ENCODE measurements around the gene SEMA6A. TPM values are rescaled to one million over a fixed set of nuclear protein-coding genes. Genes with fewer than 3 reads are reported as not detected.

Gene SEMA6A
- total RNA-seq, 2 donors from 2014 or later, result 79.6 to 328 TPM

DNA sequence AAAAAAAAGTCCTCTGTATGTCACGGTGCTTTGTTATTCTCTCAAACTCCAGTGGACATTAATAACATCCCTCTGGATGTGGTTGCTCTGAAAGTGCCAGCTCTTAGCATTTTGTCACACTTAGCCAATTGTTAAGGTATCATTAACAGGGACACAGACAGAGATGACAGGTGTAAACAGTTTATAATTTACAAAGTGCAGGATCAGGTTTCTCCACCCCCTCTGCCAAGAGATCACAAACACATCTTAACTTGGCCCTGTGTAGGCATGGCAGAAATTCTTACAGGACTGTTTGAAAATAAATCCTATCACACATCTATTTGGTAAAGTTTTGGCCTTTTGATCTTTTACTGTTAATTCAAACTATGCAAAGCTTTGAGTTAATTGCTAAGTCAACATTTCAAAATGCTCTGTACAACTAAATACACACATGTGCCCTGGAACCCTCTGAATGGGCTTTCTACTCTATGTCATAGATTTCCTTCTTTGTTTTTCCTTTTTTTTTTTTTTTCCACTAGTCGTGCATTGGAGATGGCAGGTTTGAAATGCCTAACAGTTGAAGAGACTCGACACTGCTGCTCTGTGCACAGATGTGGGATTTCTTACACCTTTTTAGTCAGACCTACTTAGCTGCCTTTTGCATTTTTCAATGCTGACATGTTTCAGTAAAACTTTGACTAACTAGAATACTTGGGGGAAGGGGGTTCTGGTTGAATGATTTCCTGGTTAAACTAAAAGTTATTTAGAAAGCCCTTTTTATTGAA, 41.7 kb downstream of the SEMA6A start:
- H3K4me1 ChIP-seq (ENCODE audit: control insufficient read depth, insufficient read depth, low read length), result peaks cover 19% of the 10 kb centered on the region

DNA sequence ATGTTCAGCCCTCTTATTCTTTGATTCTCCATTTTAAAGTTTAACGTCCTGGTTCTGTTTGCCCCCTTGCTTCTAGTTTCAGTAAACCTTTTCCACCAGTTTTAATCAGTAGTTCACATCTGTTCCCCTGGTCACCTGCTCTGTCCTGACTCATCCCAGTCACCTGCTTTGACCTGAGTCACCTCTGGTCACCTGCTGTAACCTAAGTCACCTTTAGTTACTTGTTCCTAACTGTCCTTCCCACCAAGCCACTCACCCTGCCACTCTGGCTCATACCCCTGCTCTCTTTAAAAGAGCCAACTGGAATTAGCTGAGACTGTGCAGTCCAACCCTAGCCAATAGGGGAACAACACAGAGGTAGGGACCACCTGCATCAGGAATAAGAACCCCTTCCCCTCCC, 43.0 kb downstream of the SEMA6A start:
- H3K36me3 ChIP-seq (ENCODE audit: control insufficient read depth, insufficient read depth, low read length), result no peaks in the 10 kb centered on the region
- no peaks in the 10 kb centered on the region for H3K9me3 ChIP-seq (ENCODE audit: control insufficient read depth, low read length)
- 71 to 80% methylated on average over 1 of the region's 1 CpG for WGBS, 2 experiments (ENCODE audit: insufficient coverage in 1 of 2, insufficient read length in 1 of 2)
- peaks cover 25% of the 10 kb centered on the region for H3K4me1 ChIP-seq (ENCODE audit: control insufficient read depth, insufficient read depth, low read length)
- H3K27me3 ChIP-seq (ENCODE audit: control insufficient read depth, insufficient read depth, low read length, poor library complexity, severe bottlenecking), result no peaks in the 10 kb centered on the region
- Mint-ChIP-seq H3K27me3 (ENCODE audit: insufficient read depth) (no peaks in the 10 kb centered on the region), H3K4me1 (peaks cover 71% of the 10 kb centered on the region), H3K4me3 (no peak overlapping the region), H3K27ac (peak overlapping the region; percentile 50), H3K36me3 (ENCODE audit: low read depth) (no peaks in the 10 kb centered on the region), H3K9me3 (no peaks in the 10 kb centered on the region)
- no peak overlapping the region for H3K4me3 ChIP-seq (ENCODE audit: low read length)
- no peak overlapping the region for H3K27ac ChIP-seq (ENCODE audit: low read depth, low read length)
- TF ChIP-seq, protein P1, sequence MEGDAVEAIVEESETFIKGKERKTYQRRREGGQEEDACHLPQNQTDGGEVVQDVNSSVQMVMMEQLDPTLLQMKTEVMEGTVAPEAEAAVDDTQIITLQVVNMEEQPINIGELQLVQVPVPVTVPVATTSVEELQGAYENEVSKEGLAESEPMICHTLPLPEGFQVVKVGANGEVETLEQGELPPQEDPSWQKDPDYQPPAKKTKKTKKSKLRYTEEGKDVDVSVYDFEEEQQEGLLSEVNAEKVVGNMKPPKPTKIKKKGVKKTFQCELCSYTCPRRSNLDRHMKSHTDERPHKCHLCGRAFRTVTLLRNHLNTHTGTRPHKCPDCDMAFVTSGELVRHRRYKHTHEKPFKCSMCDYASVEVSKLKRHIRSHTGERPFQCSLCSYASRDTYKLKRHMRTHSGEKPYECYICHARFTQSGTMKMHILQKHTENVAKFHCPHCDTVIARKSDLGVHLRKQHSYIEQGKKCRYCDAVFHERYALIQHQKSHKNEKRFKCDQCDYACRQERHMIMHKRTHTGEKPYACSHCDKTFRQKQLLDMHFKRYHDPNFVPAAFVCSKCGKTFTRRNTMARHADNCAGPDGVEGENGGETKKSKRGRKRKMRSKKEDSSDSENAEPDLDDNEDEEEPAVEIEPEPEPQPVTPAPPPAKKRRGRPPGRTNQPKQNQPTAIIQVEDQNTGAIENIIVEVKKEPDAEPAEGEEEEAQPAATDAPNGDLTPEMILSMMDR (conservative IDR thresholded peaks at IDR 0.05), result no peak
- no peak overlapping the region for H3K9ac ChIP-seq (ENCODE audit: extremely low read depth, low read length, poor library complexity, severe bottlenecking)
- peak; percentile 68 for DNase-seq

More for the DNA sequence above, 41.7 kb downstream of the SEMA6A start:
- Histone ChIP-seq H3K36me3 (ENCODE audit: control insufficient read depth, insufficient read depth, low read length) (no peaks in the 10 kb centered on the region), H3K27ac (ENCODE audit: low read depth, low read length) (no peak overlapping the region), H3K9ac (ENCODE audit: extremely low read depth, low read length, poor library complexity, severe bottlenecking) (no peak overlapping the region), H3K9me3 (ENCODE audit: control insufficient read depth, low read length) (no peaks in the 10 kb centered on the region), H3K27me3 (ENCODE audit: control insufficient read depth, insufficient read depth, low read length, poor library complexity, severe bottlenecking) (no peaks in the 10 kb centered on the region), H3K4me3 (ENCODE audit: low read length) (no peak overlapping the region)
- no peaks in the 10 kb centered on the region for H3K27me3 Mint-ChIP-seq (ENCODE audit: insufficient read depth)
- peak overlapping the region; percentile 77 for H3K27ac Mint-ChIP-seq
- H3K4me1 Mint-ChIP-seq, result peaks cover 71% of the 10 kb centered on the region
- DNase-seq, result no peak
- H3K36me3 Mint-ChIP-seq (ENCODE audit: low read depth), result peaks cover 7% of the 10 kb centered on the region
- 62 to 75% methylated on average over 2 to 3 of the region's 3 CpGs for WGBS, 2 experiments (ENCODE audit: insufficient coverage in 1 of 2, insufficient read length in 1 of 2)
- TF ChIP-seq, protein P1 (conservative IDR thresholded peaks at IDR 0.05), result no peak
- H3K9me3 Mint-ChIP-seq, result no peaks in the 10 kb centered on the region
- no peak overlapping the region for H3K4me3 Mint-ChIP-seq

DNA sequence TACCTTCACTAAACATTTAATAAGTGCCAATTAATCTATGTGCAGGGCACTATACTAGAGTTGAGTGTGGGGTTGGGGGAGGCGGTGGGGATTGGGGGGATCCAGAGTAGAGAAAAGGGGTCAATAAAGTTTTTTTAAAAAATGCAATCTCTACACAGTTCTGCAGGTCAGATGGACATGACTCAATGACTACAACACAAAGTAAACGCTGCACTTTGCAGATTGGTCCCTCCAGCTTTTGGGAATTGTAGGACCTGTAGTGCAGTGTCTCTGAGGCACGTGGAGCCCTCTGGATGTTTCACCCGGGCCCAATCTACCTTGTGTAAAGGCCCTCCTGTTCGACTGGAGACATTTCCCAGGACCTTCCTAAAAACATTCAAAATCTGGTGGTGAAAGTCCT, 43.5 kb downstream of the SEMA6A start:
- Mint-ChIP-seq H3K27ac (peak overlapping the region; percentile 50), H3K4me1 (peaks cover 69% of the 10 kb centered on the region)
- no peak for DNase-seq

More for the DNA sequence above, 43.5 kb downstream of the SEMA6A start:
- Histone ChIP-seq H3K9me3 (ENCODE audit: control insufficient read depth, low read length) (no peaks in the 10 kb centered on the region), H3K36me3 (ENCODE audit: control insufficient read depth, insufficient read depth, low read length) (no peaks in the 10 kb centered on the region), H3K27ac (ENCODE audit: low read depth, low read length) (no peak overlapping the region), H3K4me1 (ENCODE audit: control insufficient read depth, insufficient read depth, low read length) (peaks cover 25% of the 10 kb centered on the region), H3K4me3 (ENCODE audit: low read length) (no peak overlapping the region), H3K27me3 (ENCODE audit: control insufficient read depth, insufficient read depth, low read length, poor library complexity, severe bottlenecking) (no peaks in the 10 kb centered on the region), H3K9ac (ENCODE audit: extremely low read depth, low read length, poor library complexity, severe bottlenecking) (no peak overlapping the region)
- WGBS, 2 experiments (ENCODE audit: insufficient coverage in 1 of 2, insufficient read length in 1 of 2), result 71 to 83% methylated on average over 1 to 5 of the region's 5 CpGs
- H3K36me3 Mint-ChIP-seq (ENCODE audit: low read depth), result no peaks in the 10 kb centered on the region
- TF ChIP-seq, protein P1 (conservative IDR thresholded peaks at IDR 0.05), result no peak
- no peaks in the 10 kb centered on the region for H3K9me3 Mint-ChIP-seq
- H3K27me3 Mint-ChIP-seq (ENCODE audit: insufficient read depth), result no peaks in the 10 kb centered on the region
- no peak overlapping the region for H3K4me3 Mint-ChIP-seq
